Mucosa of gallbladder (tissue), 1 donor: ENCODE measurements around the gene TM7SF3. TPM values are rescaled to one million over a fixed set of nuclear protein-coding genes. Genes with fewer than 3 reads are reported as not detected.
"Not testable (repeated sequence)": the region's sequence is repeated elsewhere in the genome, so short reads cannot be mapped to it uniquely, and the experiment has no call there.

ENCODE experiments used
- DNase-seq: peaks from one replicate; pipeline ENCODE4 v3.0.0-alpha.2; 2020; ENCODE audit warnings: low spot score
- total RNA-seq: library from RNA; stranded (reverse); gene quantifications from one replicate; pipeline ENCODE4 v1.2.1, GENCODE V29; 2021
- donor health status: DM: no; HTN: no; CAD: no.

The TM7SF3 gene
- total RNA-seq, 1 donor from 2014 or later = 82.8 TPM

- no peak for DNase-seq
These were observed 34.5 kb downstream of the TM7SF3 start for GRCh38 chr12:26979733-26980132.

DNA sequence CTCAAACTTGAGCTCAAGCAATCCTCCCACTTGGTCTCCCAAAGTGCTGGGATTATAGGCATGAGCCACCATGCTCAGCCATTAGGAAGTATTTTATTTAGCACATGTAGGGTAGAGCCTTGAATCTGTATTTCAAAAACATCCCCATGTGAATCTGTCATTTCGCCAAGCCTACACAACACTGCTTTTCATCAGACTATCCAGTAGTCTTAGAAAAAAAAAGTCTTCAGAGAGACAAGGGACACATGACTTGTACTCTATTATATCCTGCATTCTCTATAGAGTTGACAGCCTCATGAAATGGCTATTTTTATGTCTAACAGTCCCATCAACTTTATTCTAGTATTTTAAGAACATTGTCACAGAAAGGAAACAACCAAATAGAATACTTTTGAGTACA lies 35.4 kb downstream of the TM7SF3 start:
- DNase-seq = no peak

DNA sequence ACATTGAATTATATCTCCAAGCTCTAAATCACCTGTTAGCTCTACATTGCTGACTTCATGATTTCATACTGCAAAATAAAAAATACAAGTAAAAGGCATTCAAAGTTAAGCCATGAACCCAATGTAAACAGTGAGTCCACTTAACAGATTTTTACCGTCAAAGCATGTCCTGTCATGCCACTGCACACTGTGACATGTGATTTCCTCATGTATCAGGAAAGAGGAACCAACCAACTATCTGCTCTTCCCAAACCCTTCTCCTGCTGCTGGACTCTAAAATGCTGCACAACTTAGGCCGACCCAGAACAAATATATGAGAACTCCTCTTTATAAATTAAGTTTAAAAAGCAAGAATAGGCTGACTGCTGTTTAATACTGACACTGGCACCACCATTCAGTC lies 37.5 kb downstream of the TM7SF3 start:
- DNase-seq = no peak

- no peak for DNase-seq
These were observed 42.2 kb downstream of the TM7SF3 start for GRCh38 chr12:26971963-26972362.

DNA sequence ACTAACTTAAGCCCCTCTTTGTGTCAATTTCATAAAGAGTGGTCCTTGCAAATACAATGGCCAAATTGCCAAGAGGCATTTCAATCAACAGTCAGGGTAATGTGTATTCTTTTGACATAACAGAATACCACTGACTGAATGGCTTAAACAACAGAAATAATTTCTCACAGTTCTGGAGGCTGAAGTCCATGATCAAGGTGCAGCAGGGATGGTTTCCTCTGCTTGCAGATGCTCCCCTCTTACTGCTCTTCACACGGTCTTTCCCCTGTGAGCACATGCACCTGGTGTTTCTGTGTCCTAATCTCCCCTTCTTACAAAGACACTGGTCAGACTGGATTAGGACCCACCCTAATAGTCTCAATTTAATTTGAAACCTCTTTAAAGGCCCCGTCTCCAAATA lies 44.0 kb downstream of the TM7SF3 start:
- DNase-seq = no peak

- no peak for DNase-seq
These were observed 47.3 kb downstream of the TM7SF3 start for GRCh38 chr12:26966842-26967241.

DNA sequence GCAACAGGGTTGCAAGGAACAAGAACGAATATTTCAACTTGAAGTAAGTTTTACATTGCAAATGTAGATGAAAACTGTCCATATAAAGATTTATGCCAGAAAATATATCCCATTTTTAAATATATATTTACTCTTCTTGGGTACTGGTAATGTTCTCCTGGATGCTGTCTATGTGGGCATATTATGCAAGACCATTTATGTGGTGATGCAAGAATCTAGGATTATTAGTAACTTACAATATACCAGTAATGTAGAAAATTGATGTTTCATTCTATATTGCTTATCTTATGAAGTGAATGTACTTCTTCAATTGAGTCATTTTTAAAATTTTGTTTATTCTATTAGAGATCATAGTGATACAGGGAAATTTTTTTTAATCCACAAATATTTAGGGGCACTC lies 50.8 kb downstream of the TM7SF3 start:
- no peak for DNase-seq

DNA sequence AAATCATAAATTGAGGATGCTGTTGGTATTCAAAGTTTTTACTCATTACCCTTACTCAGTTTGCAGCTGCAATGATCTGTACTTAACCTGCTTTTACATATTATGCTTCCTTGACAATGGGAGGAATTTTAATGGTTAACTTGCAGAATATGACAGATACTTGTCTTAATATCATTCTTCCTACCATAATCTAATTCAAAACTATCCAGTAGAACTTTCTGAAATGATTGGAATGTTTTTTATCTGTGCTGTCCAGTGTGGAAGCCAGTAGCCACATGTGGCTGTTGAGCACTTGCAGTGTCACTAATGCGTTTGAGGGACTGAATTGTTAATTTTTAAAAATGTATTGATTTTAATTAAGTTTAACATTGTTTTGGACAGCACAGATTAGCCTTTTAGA lies 52.4 kb downstream of the TM7SF3 start:
- no peak for DNase-seq

DNA sequence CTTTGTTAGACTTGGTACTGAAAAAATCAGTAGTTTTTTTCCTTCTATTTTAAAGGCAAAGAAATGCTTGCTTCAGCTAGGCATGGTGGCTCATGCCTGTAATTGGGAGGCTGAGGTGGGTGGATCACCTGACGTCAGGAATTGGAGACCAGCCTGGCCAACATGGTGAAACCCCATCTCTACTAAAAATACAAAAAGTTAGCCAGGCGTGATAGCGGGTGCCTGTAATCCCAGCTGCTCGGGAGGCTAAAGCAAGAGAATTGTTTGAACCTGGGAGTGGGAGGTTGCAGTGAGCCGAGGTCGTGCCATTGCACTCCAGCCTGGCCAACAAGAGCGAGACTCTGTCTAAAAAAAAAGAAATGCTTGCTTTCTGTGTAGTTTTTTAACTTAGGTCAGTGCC lies 52.8 kb downstream of the TM7SF3 start:
- DNase-seq = not testable (repeated sequence)

DNA sequence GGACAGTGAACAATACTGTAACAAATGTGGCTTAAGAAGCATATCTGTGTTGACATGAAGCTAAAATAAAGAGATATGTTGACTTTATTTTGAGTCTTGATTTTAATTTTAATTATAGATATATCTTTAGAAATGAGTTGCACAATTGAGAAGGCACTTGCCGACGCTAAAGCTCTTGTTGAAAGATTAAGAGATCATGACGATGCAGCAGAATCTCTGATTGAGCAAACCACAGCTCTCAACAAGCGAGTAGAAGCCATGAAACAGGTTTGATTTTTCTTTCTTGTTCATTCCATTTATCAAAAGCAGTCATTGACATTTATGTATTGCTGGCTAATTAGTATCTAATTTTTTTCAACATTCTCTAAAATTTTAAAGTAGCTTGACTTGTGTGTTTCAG lies 60.2 kb downstream of the TM7SF3 start:
- DNase-seq = no peak

DNA sequence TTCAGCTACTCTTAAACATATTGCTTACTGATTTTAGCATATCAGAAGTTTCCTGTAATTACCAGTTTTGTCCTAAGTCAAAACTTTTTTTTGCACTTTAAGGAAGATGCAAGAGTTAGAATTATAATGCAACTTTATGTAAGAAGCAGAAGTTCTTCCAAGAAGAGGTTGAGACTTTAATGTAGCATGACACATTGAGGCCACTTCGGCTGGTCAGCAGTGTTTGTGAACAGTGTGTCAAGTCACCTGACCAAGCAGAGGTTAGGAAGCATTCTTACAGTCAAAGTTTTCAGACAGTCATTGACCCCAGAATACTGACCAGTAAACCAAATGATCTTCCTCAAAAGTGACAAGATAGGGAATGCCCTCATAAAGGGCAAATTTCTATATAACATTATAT lies 60.7 kb downstream of the TM7SF3 start:
- DNase-seq = no peak

DNA sequence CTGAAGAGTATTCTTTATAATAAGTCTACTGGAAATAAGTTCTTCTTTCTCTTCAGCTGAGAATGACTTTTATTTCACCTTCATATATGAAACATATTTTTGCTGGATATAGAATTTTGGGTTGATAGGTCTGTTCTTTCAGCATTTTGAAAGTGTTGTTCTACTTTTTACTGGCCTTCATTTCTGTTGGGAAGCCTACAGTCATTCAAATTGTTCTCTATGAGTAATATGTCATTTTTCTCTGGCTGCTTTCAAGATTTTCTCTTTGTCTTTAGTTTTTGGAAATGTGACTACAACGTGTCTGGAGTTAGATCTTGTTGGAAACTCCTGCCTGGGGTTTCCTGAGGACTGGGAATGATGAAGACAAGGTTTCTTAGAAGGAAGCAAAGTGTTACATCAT lies 65.9 kb downstream of the TM7SF3 start:
- no peak for DNase-seq

- no peak for DNase-seq
These were observed 73.0 kb downstream of the TM7SF3 start for GRCh38 chr12:26941215-26941594.

DNA sequence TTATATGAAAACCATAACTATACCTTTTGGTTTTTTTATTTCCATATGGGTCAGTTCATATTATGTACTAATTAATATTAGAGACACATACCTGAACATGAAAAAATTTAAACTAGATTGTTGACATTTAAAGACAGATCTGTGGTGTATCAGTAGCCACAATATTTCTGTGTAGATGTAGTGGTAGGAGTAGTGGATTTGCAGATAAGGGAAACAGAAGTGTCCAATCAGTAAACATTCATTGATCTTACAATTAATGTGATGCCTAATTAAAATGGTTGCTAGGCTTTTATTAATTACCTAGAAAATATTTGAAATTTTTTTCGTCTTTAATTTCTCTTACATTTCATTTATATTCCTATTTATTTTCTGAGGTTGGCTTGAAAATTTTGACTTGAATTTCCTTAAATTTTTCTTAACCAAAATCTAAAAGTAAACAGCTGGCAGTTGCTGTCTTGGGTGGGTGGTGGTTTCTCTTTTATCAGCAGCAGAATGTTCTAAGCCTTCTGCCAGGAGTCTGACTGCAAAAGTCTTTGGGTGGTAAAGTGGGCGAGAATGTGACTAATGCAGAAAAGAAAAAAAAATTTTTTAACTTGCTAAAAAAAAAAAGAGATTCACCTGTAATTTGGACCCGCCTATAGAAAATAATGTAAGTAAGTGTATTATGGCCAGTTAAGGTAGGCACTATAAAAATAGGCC lies 73.5 kb downstream of the TM7SF3 start:
- DNase-seq = no peak

DNA sequence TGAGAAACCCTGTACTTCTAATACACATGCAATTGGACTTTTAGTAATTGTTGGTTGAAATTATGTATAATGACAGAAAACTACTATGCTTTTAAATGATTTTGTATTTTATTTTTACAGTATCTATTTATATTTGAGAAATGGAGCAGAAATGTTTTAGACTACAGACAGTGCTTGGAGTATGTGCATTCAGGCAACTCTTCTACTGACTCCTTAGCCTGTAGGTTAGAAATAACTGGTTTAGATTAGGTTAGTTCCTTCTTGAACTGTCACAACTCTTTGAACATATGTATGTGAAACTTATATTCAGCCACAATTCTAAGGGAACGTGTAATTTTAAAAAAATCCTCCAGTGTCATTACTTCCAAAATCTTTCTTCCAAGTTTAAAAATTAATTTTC lies 74.2 kb downstream of the TM7SF3 start:
- DNase-seq = no peak

GRCh38 chr12:26939192-26939832 lies 74.9 kb downstream of the TM7SF3 start:
- no peak for DNase-seq

DNA sequence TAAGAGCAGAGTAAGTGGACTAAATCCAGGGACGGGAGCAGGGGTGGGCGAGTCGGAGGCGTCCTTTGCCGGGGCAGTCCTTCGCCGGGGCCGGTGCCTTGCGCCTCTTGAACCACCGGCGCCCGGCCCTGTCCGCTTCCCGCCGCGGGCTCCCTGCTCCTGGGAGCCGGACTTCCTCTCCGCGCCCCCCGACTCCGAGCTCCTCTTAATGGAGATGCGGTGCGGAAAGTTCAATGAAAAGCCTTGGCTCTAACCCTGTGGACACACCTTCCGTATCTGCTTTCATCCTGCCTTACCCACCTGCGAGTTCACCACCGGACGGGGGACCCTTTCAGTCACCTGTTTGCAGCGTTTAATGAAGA lies 75.5 kb downstream of the TM7SF3 start:
- DNase-seq = peak; percentile 12

DNA sequence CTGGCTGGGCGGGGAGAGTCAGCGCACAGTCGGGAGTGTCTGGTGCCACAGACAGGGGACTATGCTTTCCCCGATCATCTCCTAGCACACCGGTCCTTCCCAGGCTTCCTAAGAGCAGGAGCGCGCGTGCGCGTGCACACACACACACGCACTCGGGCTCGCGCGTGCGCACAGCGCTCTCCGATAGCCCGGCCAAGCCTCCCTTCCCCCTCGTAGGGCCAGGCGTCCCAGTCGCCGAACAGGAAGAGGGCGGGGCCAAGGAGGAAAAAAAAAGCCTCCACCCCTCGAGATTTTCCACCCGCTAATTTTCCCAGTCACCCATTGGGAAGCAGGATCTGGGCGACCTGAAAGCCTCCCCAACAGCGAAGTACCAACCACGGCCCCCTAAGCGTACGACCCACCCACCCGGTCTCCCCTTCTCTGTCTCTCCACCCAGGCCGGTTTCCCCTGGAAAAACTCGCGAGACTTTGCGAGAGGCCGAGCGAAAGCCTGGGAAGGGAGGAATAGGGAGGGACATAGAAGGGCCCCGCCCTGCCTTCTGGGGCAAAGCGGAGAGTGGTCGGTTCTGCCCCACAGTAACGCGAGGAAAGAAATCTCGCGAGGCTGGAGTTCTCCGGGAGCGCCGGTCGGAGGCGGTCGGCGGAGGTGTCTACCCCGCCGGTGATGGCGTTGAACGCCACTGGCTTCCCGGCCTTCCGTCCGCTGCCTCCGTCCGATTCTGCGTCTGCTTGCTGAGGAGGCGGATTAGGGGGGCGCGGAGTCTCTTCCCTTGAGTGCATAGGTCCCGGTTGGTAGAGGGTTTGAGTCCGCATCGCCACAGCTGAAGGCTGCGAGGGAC lies 76.1 kb downstream of the TM7SF3 start, which contains the start of the genes FGFR1OP2 and INTS13:
TSS of gene FGFR1OP2 (plus strand) at position 608 of the 838 bp plus-strand sequence. CDS start 15,689 bp downstream, outside the sequence.
TSS of gene INTS13 (minus strand) at position 119 of the 838 bp plus-strand sequence. CDS start 1,178 bp downstream, outside the sequence.
- DNase-seq = peak; percentile 99

- no peak for DNase-seq
These were observed 76.7 kb downstream of the TM7SF3 start for GRCh38 chr12:26937443-26937862.

GRCh38 chr12:26936559-26937442 lies 77.4 kb downstream of the TM7SF3 start:
- no peak for DNase-seq

GRCh38 chr12:26935636-26936378 lies 78.4 kb downstream of the TM7SF3 start:
- DNase-seq = no peak
